Measurements from ENCODE around the gene ALPP. TPM values are rescaled to one million over a fixed set of nuclear protein-coding genes. Genes with fewer than 3 reads are reported as not detected.
"Not testable (repeated sequence)": the region's sequence is repeated elsewhere in the genome, so short reads cannot be mapped to it uniquely, and the experiment has no call there.

The ALPP gene
- total RNA-seq, 1 donor = not detected

GRCh38 chr2:232412986-232413385 is 34.4 kb downstream of the ALPP start:
- Histone ChIP-seq H3K4me1 (ENCODE audit: insufficient read depth, low read length) (no peaks in the 10 kb centered on the region), H3K27me3 (ENCODE audit: insufficient read depth, low read length) (peaks cover 4% of the 10 kb centered on the region), H3K9me3 (ENCODE audit: low read depth, low read length) (no peaks in the 10 kb centered on the region), H3K4me3 (ENCODE audit: low read length) (no peak overlapping the region)

DNA sequence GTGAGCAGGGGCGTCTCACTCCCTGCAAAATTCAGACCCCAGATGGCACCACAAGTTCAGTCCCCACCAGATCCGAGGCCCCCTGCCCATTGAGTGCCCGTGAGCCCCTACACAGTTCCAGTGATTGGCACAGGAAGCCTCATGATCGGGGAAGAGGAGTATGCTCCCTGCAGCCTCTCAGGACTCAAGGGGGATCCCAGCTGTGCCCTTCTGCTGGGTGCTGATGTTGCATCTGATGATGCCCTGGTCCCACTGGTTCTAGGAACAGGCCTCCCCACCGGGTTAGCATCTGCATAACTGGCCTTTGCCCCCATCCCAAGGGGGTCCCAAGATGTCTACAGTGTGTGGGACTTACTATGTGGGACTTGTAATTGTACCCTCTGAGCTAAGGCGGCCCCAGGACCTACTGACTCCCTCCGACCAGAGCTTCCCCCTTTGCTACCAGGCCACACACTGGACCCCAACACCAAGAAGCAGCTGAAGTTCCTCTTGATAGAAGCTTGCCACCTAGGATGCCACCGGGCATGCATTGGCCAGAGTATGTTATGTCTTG is 36.7 kb downstream of the ALPP start:
- H3K27me3 ChIP-seq (ENCODE audit: insufficient read depth, low read length) = peaks cover 25% of the 10 kb centered on the region

GRCh38 chr2:232415736-232416520 is 37.4 kb downstream of the ALPP start:
- H3K4me1 ChIP-seq (ENCODE audit: insufficient read depth, low read length) = peaks cover 7% of the 10 kb centered on the region
- peaks cover 30% of the 10 kb centered on the region for H3K27me3 ChIP-seq (ENCODE audit: insufficient read depth, low read length)
- H3K9me3 ChIP-seq (ENCODE audit: low read depth, low read length) = no peaks in the 10 kb centered on the region
- no peak overlapping the region for H3K4me3 ChIP-seq (ENCODE audit: low read length)

More for the DNA sequence above, 36.7 kb downstream of the ALPP start:
- no peak overlapping the region for H3K4me3 ChIP-seq (ENCODE audit: low read length)
- H3K4me1 ChIP-seq (ENCODE audit: insufficient read depth, low read length) = peaks cover under 1% of the 10 kb centered on the region
- no peaks in the 10 kb centered on the region for H3K9me3 ChIP-seq (ENCODE audit: low read depth, low read length)

DNA sequence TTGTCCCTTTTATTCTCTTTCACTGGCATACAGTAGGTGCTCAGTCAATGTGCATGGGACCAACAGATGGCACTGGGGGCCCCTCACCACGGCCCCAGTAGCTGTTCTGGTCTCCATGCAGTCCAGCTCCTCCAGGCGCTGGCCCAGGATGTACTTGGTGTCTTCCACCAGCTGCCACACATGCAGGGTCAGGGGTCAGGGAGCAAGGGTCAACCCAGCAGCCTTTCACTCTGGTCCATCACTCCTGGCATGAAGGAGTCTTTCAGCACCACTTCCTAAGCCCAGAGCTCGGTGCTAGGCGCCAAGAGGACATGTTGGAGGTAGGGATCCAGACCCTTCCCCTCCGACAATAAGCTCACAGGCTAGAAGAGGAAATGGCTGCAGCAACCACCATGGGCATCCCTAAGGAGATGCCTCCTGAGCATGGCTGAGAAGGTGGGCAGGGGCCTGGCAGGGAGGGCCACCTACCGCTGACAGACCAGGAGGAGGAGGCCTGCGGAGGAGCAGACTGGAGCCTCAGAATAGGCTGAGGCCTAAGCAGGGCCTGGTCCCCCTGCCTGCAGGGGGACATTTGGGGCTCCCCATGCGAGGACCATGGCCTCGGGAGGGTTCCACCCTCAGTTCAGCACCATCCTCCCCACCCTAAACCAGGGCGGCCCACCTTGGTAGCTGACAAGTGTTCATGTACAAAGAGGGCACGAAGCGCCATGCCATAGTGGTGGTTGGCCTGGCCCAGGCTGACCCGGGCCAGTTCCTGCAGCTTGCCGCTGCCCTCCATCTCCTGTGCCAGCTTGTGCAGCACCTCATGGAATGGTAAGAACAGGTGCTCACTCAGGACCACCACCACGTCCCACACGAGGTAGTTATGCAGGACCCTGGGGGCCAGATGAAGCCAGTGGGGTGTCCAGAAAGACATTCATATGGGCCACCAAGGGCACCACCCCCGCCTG is 38.2 kb downstream of the ALPP start:
- no peaks in the 10 kb centered on the region for H3K9me3 ChIP-seq (ENCODE audit: low read depth, low read length)
- peaks cover 38% of the 10 kb centered on the region for H3K27me3 ChIP-seq (ENCODE audit: insufficient read depth, low read length)
- peaks cover 9% of the 10 kb centered on the region for H3K4me1 ChIP-seq (ENCODE audit: insufficient read depth, low read length)
- H3K4me3 ChIP-seq (ENCODE audit: low read length) = no peak overlapping the region

- H3K4me1 ChIP-seq (ENCODE audit: insufficient read depth, low read length) = peaks cover 9% of the 10 kb centered on the region
- no peak overlapping the region for H3K4me3 ChIP-seq (ENCODE audit: low read length)
- no peaks in the 10 kb centered on the region for H3K9me3 ChIP-seq (ENCODE audit: low read depth, low read length)
- H3K27me3 ChIP-seq (ENCODE audit: insufficient read depth, low read length) = peaks cover 44% of the 10 kb centered on the region
Measured at GRCh38 chr2:232417489-232417888, 38.9 kb downstream of the ALPP start.

DNA sequence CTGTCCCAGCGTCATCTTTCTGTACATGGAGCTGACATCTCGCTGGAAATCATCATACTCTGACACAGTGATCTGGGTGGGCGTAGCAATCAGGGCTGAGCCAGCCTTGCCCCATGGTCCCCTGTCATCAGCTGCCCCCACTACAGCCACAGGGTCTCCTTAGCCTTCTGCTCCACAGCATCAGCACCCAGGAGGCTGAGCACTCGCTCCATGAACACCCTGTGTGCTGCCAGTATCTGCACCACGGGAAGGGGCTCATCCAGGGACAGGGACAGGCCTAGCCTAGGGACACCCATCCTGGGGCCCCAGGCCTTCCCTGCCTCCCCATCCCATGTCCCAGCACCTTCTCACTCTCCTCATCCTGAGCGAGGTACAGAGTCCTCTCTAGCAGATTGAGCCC is 39.5 kb downstream of the ALPP start:
- no peak overlapping the region for H3K4me3 ChIP-seq (ENCODE audit: low read length)
- peaks cover 45% of the 10 kb centered on the region for H3K27me3 ChIP-seq (ENCODE audit: insufficient read depth, low read length)
- H3K9me3 ChIP-seq (ENCODE audit: low read depth, low read length) = no peaks in the 10 kb centered on the region
- H3K4me1 ChIP-seq (ENCODE audit: insufficient read depth, low read length) = peaks cover 9% of the 10 kb centered on the region

DNA sequence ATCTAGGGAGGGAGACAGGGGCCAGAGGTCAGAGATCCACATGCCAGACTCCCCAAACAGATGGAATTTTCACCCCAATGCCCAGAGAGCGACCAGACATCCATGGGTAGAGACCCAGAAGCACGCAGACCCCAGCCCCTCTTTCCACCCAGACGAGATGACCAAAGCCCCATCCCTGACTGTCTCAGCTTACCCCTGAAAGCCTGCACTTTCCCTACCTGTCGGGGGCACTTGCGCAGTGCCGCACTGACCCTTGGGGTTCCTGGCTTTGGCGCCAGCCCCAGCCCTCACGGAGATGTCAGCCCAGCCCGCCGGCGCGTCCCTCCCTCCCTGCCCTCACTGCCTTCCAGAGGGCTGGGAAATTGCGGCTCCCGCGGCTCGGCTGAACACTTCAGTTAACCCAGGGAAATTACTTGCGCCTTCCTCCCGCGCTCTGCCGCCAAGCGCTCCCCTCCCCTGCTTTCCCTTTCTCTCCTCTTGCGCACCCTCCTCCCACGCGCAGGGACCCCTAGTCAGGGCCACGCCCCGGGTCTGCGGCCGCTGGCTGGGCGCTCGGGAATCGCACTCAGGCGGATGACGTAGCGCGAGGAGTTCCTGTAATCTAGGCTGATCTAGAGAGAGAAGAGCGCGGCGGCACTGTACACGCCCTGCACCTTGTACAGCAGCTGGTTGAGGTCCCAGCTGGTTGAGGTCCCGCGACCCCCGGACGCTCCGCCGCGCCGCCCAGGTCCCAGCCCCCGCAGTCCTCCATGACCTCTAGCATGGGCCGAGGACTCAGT is 40.1 kb downstream of the ALPP start:
- peaks cover 9% of the 10 kb centered on the region for H3K4me1 ChIP-seq (ENCODE audit: insufficient read depth, low read length)
- no peaks in the 10 kb centered on the region for H3K9me3 ChIP-seq (ENCODE audit: low read depth, low read length)
- no peak overlapping the region for H3K4me3 ChIP-seq (ENCODE audit: low read length)
- peaks cover 45% of the 10 kb centered on the region for H3K27me3 ChIP-seq (ENCODE audit: insufficient read depth, low read length)

GRCh38 chr2:232419245-232420072 is 40.9 kb downstream of the ALPP start:
- peaks cover 9% of the 10 kb centered on the region for H3K4me1 ChIP-seq (ENCODE audit: insufficient read depth, low read length)
- H3K27me3 ChIP-seq (ENCODE audit: insufficient read depth, low read length) = peaks cover 45% of the 10 kb centered on the region
- no peak overlapping the region for H3K4me3 ChIP-seq (ENCODE audit: low read length)
- no peaks in the 10 kb centered on the region for H3K9me3 ChIP-seq (ENCODE audit: low read depth, low read length)

- no peaks in the 10 kb centered on the region for H3K9me3 ChIP-seq (ENCODE audit: low read depth, low read length)
- peaks cover 45% of the 10 kb centered on the region for H3K27me3 ChIP-seq (ENCODE audit: insufficient read depth, low read length)
- peaks cover 9% of the 10 kb centered on the region for H3K4me1 ChIP-seq (ENCODE audit: insufficient read depth, low read length)
- no peak overlapping the region for H3K4me3 ChIP-seq (ENCODE audit: low read length)
Measured at GRCh38 chr2:232420073-232420454, 41.5 kb downstream of the ALPP start.

DNA sequence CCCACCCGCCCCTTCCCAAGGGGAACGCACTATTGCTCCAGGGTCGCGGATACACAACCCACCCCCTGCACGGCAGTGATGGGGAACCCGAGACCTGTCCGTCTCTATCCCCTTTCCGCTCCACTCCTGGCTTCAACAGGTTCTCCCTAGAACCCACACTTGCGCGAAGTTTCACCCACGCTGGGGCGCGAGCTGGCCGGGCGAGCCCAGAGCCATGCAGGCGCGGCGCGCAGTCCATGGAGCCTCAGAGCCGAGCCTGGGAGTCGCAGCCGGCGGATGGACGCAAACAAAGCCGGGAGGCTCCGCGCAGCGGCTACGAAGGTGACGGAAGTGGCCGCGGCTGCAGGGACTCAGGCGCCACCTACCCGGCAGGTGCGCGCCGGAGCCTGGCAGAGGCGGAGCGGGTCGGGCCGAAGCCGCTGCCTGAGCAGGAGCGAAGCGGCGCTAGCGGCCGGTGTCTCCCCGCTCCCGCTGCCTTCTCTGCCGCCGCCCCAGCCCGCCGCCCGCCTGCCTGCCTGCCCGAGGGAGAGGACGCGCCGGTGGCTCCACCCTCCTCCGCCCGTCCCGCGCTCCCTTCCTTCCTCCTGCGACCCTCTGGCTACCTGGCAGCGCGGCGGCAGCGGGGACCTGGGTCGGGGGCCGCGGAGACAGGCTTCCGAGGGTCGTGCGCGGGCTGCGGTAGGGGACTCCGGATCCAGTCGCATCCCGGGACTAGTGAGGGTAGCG is 42.1 kb downstream of the ALPP start:
- H3K9me3 ChIP-seq (ENCODE audit: low read depth, low read length) = no peaks in the 10 kb centered on the region
- peaks cover 9% of the 10 kb centered on the region for H3K4me1 ChIP-seq (ENCODE audit: insufficient read depth, low read length)
- no peak overlapping the region for H3K4me3 ChIP-seq (ENCODE audit: low read length)
- H3K27me3 ChIP-seq (ENCODE audit: insufficient read depth, low read length) = peaks cover 48% of the 10 kb centered on the region

- Histone ChIP-seq H3K27me3 (ENCODE audit: insufficient read depth, low read length) (peaks cover 48% of the 10 kb centered on the region), H3K4me3 (ENCODE audit: low read length) (no peak overlapping the region)
Measured at GRCh38 chr2:232421189-232421785, 42.7 kb downstream of the ALPP start.

GRCh38 chr2:232422051-232422450 is 43.5 kb downstream of the ALPP start:
- peaks cover 9% of the 10 kb centered on the region for H3K4me1 ChIP-seq (ENCODE audit: insufficient read depth, low read length)
- H3K27me3 ChIP-seq (ENCODE audit: insufficient read depth, low read length) = peaks cover 48% of the 10 kb centered on the region
- H3K4me3 ChIP-seq (ENCODE audit: low read length) = no peak overlapping the region
- no peaks in the 10 kb centered on the region for H3K9me3 ChIP-seq (ENCODE audit: low read depth, low read length)

More at GRCh38 chr2:232421189-232421785, 42.7 kb downstream of the ALPP start:
- peaks cover 9% of the 10 kb centered on the region for H3K4me1 ChIP-seq (ENCODE audit: insufficient read depth, low read length)
- no peaks in the 10 kb centered on the region for H3K9me3 ChIP-seq (ENCODE audit: low read depth, low read length)

GRCh38 chr2:232422996-232423395 is 44.4 kb downstream of the ALPP start:
- H3K4me3 ChIP-seq (ENCODE audit: low read length); H3K9me3 ChIP-seq (ENCODE audit: low read depth, low read length); H3K4me1 ChIP-seq (ENCODE audit: insufficient read depth, low read length): not testable (repeated sequence)
- peaks cover 48% of the 10 kb centered on the region for H3K27me3 ChIP-seq (ENCODE audit: insufficient read depth, low read length)
